Spinal cord (tissue), 10 donors: ENCODE data around the gene POLG. TPM values are rescaled to one million over a fixed set of nuclear protein-coding genes. Genes with fewer than 3 reads are reported as not detected.

ENCODE experiments used
- DNase-seq, 6 donors: peaks; one replicate each; pipeline versions ENCODE4 v3.0.0 to v3.0.0-alpha.2; 2013 to 2015; ENCODE audit warnings: low spot score in 6 of 6, low read depth in 4 of 6
- H3K27ac ChIP-seq: one replicate; pipeline ENCODE4 v1.5.1; 2013; ENCODE audit warnings: low read depth, low read length, control low read depth
- H3K27me3 ChIP-seq: one replicate; pipeline ENCODE4 v1.6.1; 2013; ENCODE audit warnings: low read length; ENCODE audit not compliant: control insufficient read depth, insufficient read depth
- H3K36me3 ChIP-seq: one replicate; pipeline ENCODE4 v1.6.1; 2013; ENCODE audit warnings: low read length; ENCODE audit not compliant: control insufficient read depth, insufficient read depth
- H3K4me1 ChIP-seq: one replicate; pipeline ENCODE4 v1.6.1; 2013; ENCODE audit warnings: low read length; ENCODE audit not compliant: control insufficient read depth, insufficient read depth
- H3K4me3 ChIP-seq: one replicate; pipeline ENCODE4 v1.5.1; 2013; ENCODE audit warnings: low read depth, low read length, control low read depth
- H3K9me3 ChIP-seq: one replicate; pipeline ENCODE4 v1.6.1; 2013; ENCODE audit warnings: low read length; ENCODE audit not compliant: control insufficient read depth, insufficient read depth
- WGBS: methylation state at CpG from one replicate; pipeline ENCODE4 v1.1.5; 2013; ENCODE audit warnings: missing lambda C conversion rate; ENCODE audit not compliant: insufficient coverage; 5-methylcytosine and 5-hydroxymethylcytosine counted together
- polyA plus RNA-seq, 2 donors: library from polyadenylated mRNA; unstranded; fragments of 120-200 nt; gene quantifications; one replicate each; pipeline ENCODE4 v1.2.1, GENCODE V29; 2013; ENCODE audit not compliant: insufficient read length in 2 of 2
- total RNA-seq, 2 donors: library from RNA; depleted of rRNA in 1 of 2; stranded (reverse); fragments of 120-200 nt in 1 of 2; fragments of >200 nt in 1 of 2; gene quantifications; one replicate each; pipeline versions ENCODE4 v1.2.3 to v1.2.4, GENCODE V29; 2013 to 2014
- donor health status: healthy.

POLG gene
- total and polyA plus RNA-seq, 4 donors: 26.9 to 53.8 (median 46.4) TPM

GRCh38 chr15:89377842-89378295 is 43.2 kb upstream of the POLG start:
- 2% methylated on average over 27 of the region's 30 CpGs for WGBS
- peak overlapping the region; percentile 21 for H3K4me3 ChIP-seq
- peaks cover 25% of the 10 kb centered on the region for H3K27me3 ChIP-seq
- peak in 1 of 6 donors; percentile 90 for DNase-seq
- peaks cover 72% of the 10 kb centered on the region for H3K4me1 ChIP-seq
- no peaks in the 10 kb centered on the region for H3K9me3 ChIP-seq
- peak overlapping the region; percentile 59 for H3K27ac ChIP-seq
- H3K36me3 ChIP-seq: peaks cover 38% of the 10 kb centered on the region

- WGBS: 7% methylated on average over 30 of the region's 31 CpGs
- peak in 2 of 6 donors; percentile 48 to 63 for DNase-seq
- Histone ChIP-seq H3K36me3 (peaks cover 44% of the 10 kb centered on the region), H3K27me3 (peaks cover 31% of the 10 kb centered on the region), H3K4me1 (peaks cover 77% of the 10 kb centered on the region), H3K9me3 (no peaks in the 10 kb centered on the region), H3K27ac (peak overlapping the region; percentile 59), H3K4me3 (peak overlapping the region; percentile 21)
Observed at GRCh38 chr15:89377024-89377841, 42.6 kb upstream of the POLG start.

- DNase-seq: peak in 2 of 6 donors; percentile 60 to 63
- Histone ChIP-seq H3K36me3 (peaks cover 52% of the 10 kb centered on the region), H3K4me3 (no peak overlapping the region), H3K4me1 (peaks cover 76% of the 10 kb centered on the region), H3K27me3 (peaks cover 38% of the 10 kb centered on the region), H3K9me3 (no peaks in the 10 kb centered on the region), H3K27ac (peak overlapping the region; percentile 59)
- WGBS: 22% methylated on average over 2 of the region's 2 CpGs
Observed at GRCh38 chr15:89376388-89376787, 41.8 kb upstream of the POLG start.

- H3K27ac ChIP-seq: peak overlapping the region; percentile 37
- H3K4me1 ChIP-seq: peaks cover 78% of the 10 kb centered on the region
- DNase-seq: peak in 2 of 6 donors; percentile 56 to 72
Observed at GRCh38 chr15:89375093-89376005, 40.7 kb upstream of the POLG start.

GRCh38 chr15:89374086-89374981 is 39.7 kb upstream of the POLG start:
- Histone ChIP-seq H3K4me3 (no peak overlapping the region), H3K27ac (peak overlapping the region; percentile 37), H3K9me3 (no peaks in the 10 kb centered on the region), H3K27me3 (peaks cover 47% of the 10 kb centered on the region), H3K4me1 (peaks cover 77% of the 10 kb centered on the region), H3K36me3 (peaks cover 57% of the 10 kb centered on the region)
- peak in 2 of 6 donors; percentile 68 to 79 for DNase-seq
- 5% methylated on average over 7 of the region's 14 CpGs for WGBS

More at GRCh38 chr15:89375093-89376005, 40.7 kb upstream of the POLG start:
- H3K4me3 ChIP-seq: no peak overlapping the region
- WGBS: 4% methylated on average over 3 of the region's 9 CpGs
- peaks cover 56% of the 10 kb centered on the region for H3K36me3 ChIP-seq
- peaks cover 45% of the 10 kb centered on the region for H3K27me3 ChIP-seq
- H3K9me3 ChIP-seq: no peaks in the 10 kb centered on the region

GRCh38 chr15:89372069-89372935 is 37.7 kb upstream of the POLG start:
- Histone ChIP-seq H3K4me3 (peak overlapping the region; percentile 30), H3K27me3 (peaks cover 44% of the 10 kb centered on the region), H3K36me3 (peaks cover 51% of the 10 kb centered on the region), H3K27ac (peak overlapping the region; percentile 88), H3K4me1 (peaks cover 69% of the 10 kb centered on the region), H3K9me3 (no peaks in the 10 kb centered on the region)
- peak in 2 of 6 donors; percentile 58 to 74 for DNase-seq
- WGBS: 9% methylated on average over 7 of the region's 15 CpGs

- peak in 2 of 6 donors; percentile 81 to 86 for DNase-seq
- H3K27me3 ChIP-seq: peaks cover 49% of the 10 kb centered on the region
- no peaks in the 10 kb centered on the region for H3K9me3 ChIP-seq
- peak overlapping the region; percentile 94 for H3K27ac ChIP-seq
- H3K4me3 ChIP-seq: peak overlapping the region; percentile 62
- peaks cover 49% of the 10 kb centered on the region for H3K36me3 ChIP-seq
- under 1% methylated on average over 87 of the region's 87 CpGs for whole genome bisulfite sequencing
- peaks cover 69% of the 10 kb centered on the region for H3K4me1 ChIP-seq
Observed at GRCh38 chr15:89371228-89372044, 36.8 kb upstream of the POLG start.

- H3K4me3 ChIP-seq: peak overlapping the region; percentile 62
- peaks cover 49% of the 10 kb centered on the region for H3K36me3 ChIP-seq
- H3K27me3 ChIP-seq: peaks cover 52% of the 10 kb centered on the region
- peak overlapping the region; percentile 94 for H3K27ac ChIP-seq
- DNase-seq: peak in 1 of 6 donors; percentile 59
- whole genome bisulfite sequencing: 1% methylated on average over 11 of the region's 11 CpGs
- H3K4me1 ChIP-seq: peaks cover 72% of the 10 kb centered on the region
- H3K9me3 ChIP-seq: no peaks in the 10 kb centered on the region
Observed at GRCh38 chr15:89370978-89371227, 36.3 kb upstream of the POLG start.
